ENCODE data around the gene JADE1. TPM values are rescaled to one million over a fixed set of nuclear protein-coding genes. Genes with fewer than 3 reads are reported as not detected.

Gene JADE1
- total and polyA plus RNA-seq, 2 experiments from 2014 or later: 84.2 to 158 TPM

DNA sequence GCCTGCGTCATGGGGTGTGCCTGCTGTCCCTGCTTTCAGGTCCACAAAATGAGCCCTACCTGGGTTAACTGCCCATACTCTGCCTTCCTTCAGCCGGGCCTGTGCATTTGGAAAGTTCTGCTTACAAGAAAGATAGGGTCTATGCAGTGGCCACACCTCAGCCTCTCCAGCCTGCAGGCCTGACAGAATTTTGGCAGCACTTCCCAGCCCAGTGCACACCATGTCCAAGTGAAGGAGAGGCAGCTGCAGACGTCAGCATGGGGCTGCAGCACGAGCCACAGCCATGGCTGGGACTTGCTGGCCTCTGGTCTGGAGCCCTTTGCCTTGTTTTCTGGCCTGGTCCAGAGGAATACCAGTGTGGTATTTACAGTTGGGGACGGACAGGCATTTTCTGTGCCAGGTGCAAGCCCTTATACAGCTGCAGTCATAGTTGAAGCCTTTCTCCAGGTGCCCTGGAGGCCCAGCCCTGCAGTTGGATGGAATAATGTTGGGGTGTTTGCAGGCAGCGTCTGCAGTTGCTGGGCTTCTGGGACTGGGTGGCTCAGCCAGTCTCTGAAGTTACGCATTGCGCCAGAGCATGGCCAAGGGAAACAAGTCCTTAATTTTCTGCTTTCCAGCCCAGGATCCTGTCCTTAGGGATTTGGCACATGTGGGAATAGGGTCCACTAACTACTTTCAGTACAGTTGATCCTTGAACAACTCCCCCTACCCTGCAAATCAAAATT, 26.2 kb downstream of the JADE1 start (continued):
- TF ChIP-seq, protein P1, sequence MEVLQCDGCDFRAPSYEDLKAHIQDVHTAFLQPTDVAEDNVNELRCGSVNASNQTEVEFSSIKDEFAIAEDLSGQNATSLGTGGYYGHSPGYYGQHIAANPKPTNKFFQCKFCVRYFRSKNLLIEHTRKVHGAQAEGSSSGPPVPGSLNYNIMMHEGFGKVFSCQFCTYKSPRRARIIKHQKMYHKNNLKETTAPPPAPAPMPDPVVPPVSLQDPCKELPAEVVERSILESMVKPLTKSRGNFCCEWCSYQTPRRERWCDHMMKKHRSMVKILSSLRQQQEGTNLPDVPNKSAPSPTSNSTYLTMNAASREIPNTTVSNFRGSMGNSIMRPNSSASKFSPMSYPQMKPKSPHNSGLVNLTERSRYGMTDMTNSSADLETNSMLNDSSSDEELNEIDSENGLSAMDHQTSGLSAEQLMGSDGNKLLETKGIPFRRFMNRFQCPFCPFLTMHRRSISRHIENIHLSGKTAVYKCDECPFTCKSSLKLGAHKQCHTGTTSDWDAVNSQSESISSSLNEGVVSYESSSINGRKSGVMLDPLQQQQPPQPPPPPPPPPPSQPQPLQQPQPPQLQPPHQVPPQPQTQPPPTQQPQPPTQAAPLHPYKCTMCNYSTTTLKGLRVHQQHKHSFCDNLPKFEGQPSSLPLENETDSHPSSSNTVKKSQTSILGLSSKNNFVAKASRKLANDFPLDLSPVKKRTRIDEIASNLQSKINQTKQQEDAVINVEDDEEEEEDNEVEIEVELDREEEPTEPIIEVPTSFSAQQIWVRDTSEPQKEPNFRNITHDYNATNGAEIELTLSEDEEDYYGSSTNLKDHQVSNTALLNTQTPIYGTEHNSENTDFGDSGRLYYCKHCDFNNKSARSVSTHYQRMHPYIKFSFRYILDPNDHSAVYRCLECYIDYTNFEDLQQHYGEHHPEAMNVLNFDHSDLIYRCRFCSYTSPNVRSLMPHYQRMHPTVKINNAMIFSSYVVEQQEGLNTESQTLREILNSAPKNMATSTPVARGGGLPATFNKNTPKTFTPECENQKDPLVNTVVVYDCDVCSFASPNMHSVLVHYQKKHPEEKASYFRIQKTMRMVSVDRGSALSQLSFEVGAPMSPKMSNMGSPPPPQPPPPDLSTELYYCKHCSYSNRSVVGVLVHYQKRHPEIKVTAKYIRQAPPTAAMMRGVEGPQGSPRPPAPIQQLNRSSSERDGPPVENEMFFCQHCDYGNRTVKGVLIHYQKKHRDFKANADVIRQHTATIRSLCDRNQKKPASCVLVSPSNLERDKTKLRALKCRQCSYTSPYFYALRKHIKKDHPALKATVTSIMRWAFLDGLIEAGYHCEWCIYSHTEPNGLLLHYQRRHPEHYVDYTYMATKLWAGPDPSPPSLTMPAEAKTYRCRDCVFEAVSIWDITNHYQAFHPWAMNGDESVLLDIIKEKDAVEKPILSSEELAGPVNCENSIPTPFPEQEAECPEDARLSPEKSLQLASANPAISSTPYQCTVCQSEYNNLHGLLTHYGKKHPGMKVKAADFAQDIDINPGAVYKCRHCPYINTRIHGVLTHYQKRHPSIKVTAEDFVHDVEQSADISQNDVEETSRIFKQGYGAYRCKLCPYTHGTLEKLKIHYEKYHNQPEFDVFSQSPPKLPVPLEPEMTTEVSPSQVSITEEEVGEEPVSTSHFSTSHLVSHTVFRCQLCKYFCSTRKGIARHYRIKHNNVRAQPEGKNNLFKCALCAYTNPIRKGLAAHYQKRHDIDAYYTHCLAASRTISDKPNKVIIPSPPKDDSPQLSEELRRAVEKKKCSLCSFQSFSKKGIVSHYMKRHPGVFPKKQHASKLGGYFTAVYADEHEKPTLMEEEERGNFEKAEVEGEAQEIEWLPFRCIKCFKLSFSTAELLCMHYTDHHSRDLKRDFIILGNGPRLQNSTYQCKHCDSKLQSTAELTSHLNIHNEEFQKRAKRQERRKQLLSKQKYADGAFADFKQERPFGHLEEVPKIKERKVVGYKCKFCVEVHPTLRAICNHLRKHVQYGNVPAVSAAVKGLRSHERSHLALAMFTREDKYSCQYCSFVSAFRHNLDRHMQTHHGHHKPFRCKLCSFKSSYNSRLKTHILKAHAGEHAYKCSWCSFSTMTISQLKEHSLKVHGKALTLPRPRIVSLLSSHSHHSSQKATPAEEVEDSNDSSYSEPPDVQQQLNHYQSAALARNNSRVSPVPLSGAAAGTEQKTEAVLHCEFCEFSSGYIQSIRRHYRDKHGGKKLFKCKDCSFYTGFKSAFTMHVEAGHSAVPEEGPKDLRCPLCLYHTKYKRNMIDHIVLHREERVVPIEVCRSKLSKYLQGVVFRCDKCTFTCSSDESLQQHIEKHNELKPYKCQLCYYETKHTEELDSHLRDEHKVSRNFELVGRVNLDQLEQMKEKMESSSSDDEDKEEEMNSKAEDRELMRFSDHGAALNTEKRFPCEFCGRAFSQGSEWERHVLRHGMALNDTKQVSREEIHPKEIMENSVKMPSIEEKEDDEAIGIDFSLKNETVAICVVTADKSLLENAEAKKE (CRISPR knock-in tag; IDR thresholded peaks at IDR 0.05): no peak
- TF ChIP-seq CREB1 (CRISPR knock-in tag; IDR thresholded peaks at IDR 0.05; ENCODE audit: low read depth) (no peak), ZNF114 (CRISPR knock-in tag; IDR thresholded peaks at IDR 0.05) (no peak), REST (IDR thresholded peaks at IDR 0.05; ENCODE audit: unreplicated experiment) (no peak), JUNB (IDR thresholded peaks at IDR 0.05; ENCODE audit: unreplicated experiment) (no peak), EZH2 (IDR thresholded peaks at IDR 0.05; ENCODE audit: low read depth, unreplicated experiment) (no peak)

Data from GM23338 (cell line).